ENCODE measurements around the gene AMN.

- TF ChIP-seq CTCF (IDR thresholded peaks at IDR 0.05) (no peak), EZH2 (IDR thresholded peaks at IDR 0.05; ENCODE audit: borderline replicate concordance, insufficient read depth, low read depth, low read length, poor library complexity, severe bottlenecking) (no peak)
These were observed 21.0 kb downstream of the AMN start for GRCh38 chr14:102943454-102943853.
